ENCODE data around the gene IL4R. TPM values are rescaled to one million over a fixed set of nuclear protein-coding genes. Genes with fewer than 3 reads are reported as not detected.

IL4R gene
- total RNA-seq, 1 donor from 2014 or later: 34.5 TPM

DNA sequence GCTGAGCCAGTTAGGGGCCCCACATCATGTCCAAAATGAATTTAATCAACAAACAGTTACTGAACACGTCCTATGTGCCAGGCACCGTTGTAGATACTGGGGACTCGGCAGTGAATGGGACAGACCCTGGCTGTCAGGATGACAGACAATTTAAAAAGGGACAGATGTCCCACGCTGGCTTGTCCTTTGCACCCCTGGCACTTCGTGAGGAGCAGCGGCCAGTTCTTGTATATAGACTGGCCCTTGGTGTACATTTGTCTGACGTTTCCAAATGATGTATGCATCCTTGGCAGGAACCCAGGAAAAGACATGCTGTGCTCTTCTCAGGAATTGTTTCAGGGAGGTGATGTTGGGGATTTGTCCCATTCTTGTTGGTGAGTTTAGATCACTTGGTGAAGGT lies 21.1 kb downstream of the IL4R start:
- H3K4me3 Mint-ChIP-seq (ENCODE audit: unreplicated experiment): no peak overlapping the region
- no peaks in the 10 kb centered on the region for H3K9me3 Mint-ChIP-seq (ENCODE audit: unreplicated experiment)
- DNase-seq (ENCODE audit: extremely low spot score, unreplicated experiment): no peak
- TF ChIP-seq CTCF (IDR thresholded peaks at IDR 0.05): no peak
- H3K36me3 Mint-ChIP-seq (ENCODE audit: unreplicated experiment): peaks cover 16% of the 10 kb centered on the region
- no peaks in the 10 kb centered on the region for H3K27me3 Mint-ChIP-seq (ENCODE audit: unreplicated experiment)
- peaks cover 25% of the 10 kb centered on the region for H3K4me1 Mint-ChIP-seq (ENCODE audit: unreplicated experiment)
- H3K27ac Mint-ChIP-seq (ENCODE audit: unreplicated experiment): no peak overlapping the region

- Mint-ChIP-seq H3K4me3 (ENCODE audit: unreplicated experiment) (no peak overlapping the region), H3K27me3 (ENCODE audit: unreplicated experiment) (no peaks in the 10 kb centered on the region), H3K9me3 (ENCODE audit: unreplicated experiment) (no peaks in the 10 kb centered on the region), H3K36me3 (ENCODE audit: unreplicated experiment) (peaks cover 18% of the 10 kb centered on the region), H3K4me1 (ENCODE audit: unreplicated experiment) (peaks cover 19% of the 10 kb centered on the region), H3K27ac (ENCODE audit: unreplicated experiment) (no peak overlapping the region)
- DNase-seq (ENCODE audit: extremely low spot score, unreplicated experiment): no peak
- no peak for TF ChIP-seq CTCF (IDR thresholded peaks at IDR 0.05)
These were observed 21.7 kb downstream of the IL4R start for GRCh38 chr16:27335349-27336053.

DNA sequence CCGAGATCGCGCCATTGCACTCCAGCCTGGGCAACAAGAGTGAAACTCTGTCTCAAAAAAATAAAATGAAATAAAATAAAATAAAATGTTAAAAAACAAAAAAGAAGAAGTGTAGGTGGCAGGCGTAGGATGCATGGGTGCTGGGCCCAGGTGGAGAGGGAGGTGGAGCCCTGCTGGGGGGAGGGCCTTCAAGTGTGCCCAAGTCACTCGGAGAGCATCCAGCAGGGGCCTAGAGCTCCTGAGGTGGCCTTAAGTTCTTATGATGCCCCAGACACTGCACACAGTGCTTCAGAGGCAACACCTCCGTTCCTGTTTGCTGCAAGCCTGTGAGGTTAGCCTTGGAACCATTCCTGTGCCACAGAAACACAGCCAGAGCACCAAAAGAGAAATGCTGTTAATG lies 23.2 kb downstream of the IL4R start:
- Mint-ChIP-seq H3K4me3 (ENCODE audit: unreplicated experiment) (no peak overlapping the region), H3K4me1 (ENCODE audit: unreplicated experiment) (peaks cover 10% of the 10 kb centered on the region), H3K27ac (ENCODE audit: unreplicated experiment) (no peak overlapping the region), H3K9me3 (ENCODE audit: unreplicated experiment) (no peaks in the 10 kb centered on the region), H3K36me3 (ENCODE audit: unreplicated experiment) (peaks cover 32% of the 10 kb centered on the region), H3K27me3 (ENCODE audit: unreplicated experiment) (no peaks in the 10 kb centered on the region)
- no peak for TF ChIP-seq CTCF (IDR thresholded peaks at IDR 0.05)
- no peak for DNase-seq (ENCODE audit: extremely low spot score, unreplicated experiment)

DNA sequence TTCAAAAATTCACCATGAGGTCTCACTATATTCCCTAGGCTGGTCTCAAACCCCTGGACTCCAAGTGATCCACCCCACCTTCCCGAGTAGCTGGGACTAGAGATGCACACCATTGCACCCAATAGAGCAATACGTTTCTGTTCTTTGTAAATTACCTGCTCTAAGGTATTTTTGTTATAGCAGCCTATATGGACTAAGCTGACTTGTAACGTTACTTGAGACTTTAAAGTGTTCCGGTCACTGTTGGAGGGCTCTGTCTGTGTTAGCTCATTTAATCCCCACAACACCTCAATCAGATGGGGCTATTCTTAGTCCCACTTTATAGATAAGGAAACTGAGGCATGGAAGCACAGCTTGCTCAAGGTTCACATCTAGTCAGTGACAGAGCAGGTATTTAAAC lies 25.4 kb downstream of the IL4R start:
- H3K36me3 Mint-ChIP-seq (ENCODE audit: unreplicated experiment): peaks cover 36% of the 10 kb centered on the region
- H3K27me3 Mint-ChIP-seq (ENCODE audit: unreplicated experiment): no peaks in the 10 kb centered on the region

GRCh38 chr16:27340654-27341053 lies 26.9 kb downstream of the IL4R start:
- Mint-ChIP-seq H3K36me3 (ENCODE audit: unreplicated experiment) (peaks cover 40% of the 10 kb centered on the region), H3K4me3 (ENCODE audit: unreplicated experiment) (no peak overlapping the region), H3K27me3 (ENCODE audit: unreplicated experiment) (no peaks in the 10 kb centered on the region), H3K4me1 (ENCODE audit: unreplicated experiment) (no peaks in the 10 kb centered on the region), H3K9me3 (ENCODE audit: unreplicated experiment) (no peaks in the 10 kb centered on the region), H3K27ac (ENCODE audit: unreplicated experiment) (peak overlapping the region; percentile 39)
- DNase-seq (ENCODE audit: extremely low spot score, unreplicated experiment): no peak
- no peak for TF ChIP-seq CTCF (IDR thresholded peaks at IDR 0.05)

More for the DNA sequence above, 25.4 kb downstream of the IL4R start:
- no peak for TF ChIP-seq CTCF (IDR thresholded peaks at IDR 0.05)
- no peak overlapping the region for H3K4me3 Mint-ChIP-seq (ENCODE audit: unreplicated experiment)
- H3K9me3 Mint-ChIP-seq (ENCODE audit: unreplicated experiment): no peaks in the 10 kb centered on the region
- peaks cover 4% of the 10 kb centered on the region for H3K4me1 Mint-ChIP-seq (ENCODE audit: unreplicated experiment)
- no peak for DNase-seq (ENCODE audit: extremely low spot score, unreplicated experiment)
- H3K27ac Mint-ChIP-seq (ENCODE audit: unreplicated experiment): no peak overlapping the region
